Neural progenitor cell (in vitro differentiated cells): ENCODE data around the gene HNRNPD. TPM values are rescaled to one million over a fixed set of nuclear protein-coding genes. Genes with fewer than 3 reads are reported as not detected.

Experiments
- DNase-seq: peaks from one replicate; pipeline ENCODE4 v3.0.0-alpha.2; 2016; ENCODE audit warnings: low spot score
- H2AFZ ChIP-seq: fragments of 200-600 bp; sonication (generic); replicated peaks from 2 replicates; pipeline ENCODE4 v1.6.1; 2016; ENCODE audit warnings: antibody characterized with exemption
- H3F3A ChIP-seq: fragments of 200-600 bp; sonication (generic); 2 replicates; pipeline ENCODE4 v1.6.1; 2016; ENCODE audit warnings: antibody characterized with exemption, low read depth
- H3K27ac ChIP-seq: fragments of 200-600 bp; sonication (generic); 2 replicates; pipeline ENCODE4 v1.5.1; 2016; ENCODE audit warnings: mild to moderate bottlenecking
- H3K27me3 ChIP-seq: fragments of 200-600 bp; sonication (generic); 2 replicates; pipeline ENCODE4 v1.6.1; 2016; ENCODE audit warnings: mild to moderate bottlenecking, moderate library complexity
- H3K36me3 ChIP-seq: fragments of 200-600 bp; sonication (generic); 2 replicates; pipeline ENCODE4 v1.5.1; 2016
- H3K4me1 ChIP-seq: fragments of 200-600 bp; sonication (generic); 2 replicates; pipeline ENCODE4 v1.6.1; 2016; ENCODE audit warnings: mixed run types
- H3K4me2 ChIP-seq: fragments of 200-600 bp; sonication (generic); 2 replicates; pipeline ENCODE4 v1.6.1; 2016
- H3K4me3 ChIP-seq: fragments of 200-600 bp; sonication (generic); 2 replicates; pipeline ENCODE4 v1.5.1; 2016
- H3K79me2 ChIP-seq: fragments of 200-600 bp; sonication (generic); 2 replicates; pipeline ENCODE4 v1.6.1; 2016; ENCODE audit warnings: low read depth
- H3K9ac ChIP-seq: fragments of 200-600 bp; sonication (generic); 2 replicates; pipeline ENCODE4 v1.6.1; 2016
- H3K9me3 ChIP-seq: fragments of 200-600 bp; sonication (generic); 2 replicates; pipeline ENCODE4 v1.5.1; 2016; ENCODE audit warnings: low read depth
- H4K20me1 ChIP-seq: fragments of 200-600 bp; sonication (generic); 2 replicates; pipeline ENCODE4 v1.6.1; 2016; ENCODE audit warnings: low read depth
- H3K27ac Mint-ChIP-seq: 3 replicates; pipeline ENCODE4 v1.8.0; 2021; ENCODE audit warnings: mixed read lengths
- H3K27me3 Mint-ChIP-seq: 2 replicates; pipeline ENCODE4 v1.8.0; 2022; ENCODE audit warnings: low read depth, mild to moderate bottlenecking, inconsistent platforms, moderate library complexity, mixed read lengths; ENCODE audit not compliant: insufficient read depth
- H3K36me3 Mint-ChIP-seq: 3 replicates; pipeline ENCODE4 v1.8.0; 2021; ENCODE audit warnings: mixed read lengths
- H3K4me1 Mint-ChIP-seq: 3 replicates; pipeline ENCODE4 v1.8.0; 2021; ENCODE audit warnings: mixed read lengths
- H3K4me3 Mint-ChIP-seq: 3 replicates; pipeline ENCODE4 v1.8.0; 2021; ENCODE audit warnings: mild to moderate bottlenecking, moderate library complexity, mixed read lengths
- H3K9me3 Mint-ChIP-seq: 3 replicates; pipeline ENCODE4 v1.8.0; 2020; ENCODE audit warnings: mixed read lengths
- CTCF ChIP-seq: fragments of 200-600 bp; sonication (generic); IDR thresholded peaks from 2 replicates; pipeline ENCODE4 v1.5.1; 2017; ENCODE audit warnings: antibody characterized with exemption, mild to moderate bottlenecking
- EZH2 ChIP-seq: fragments of 200-600 bp; sonication (generic); IDR thresholded peaks from 2 replicates; pipeline ENCODE4 v1.6.1; 2017; ENCODE audit warnings: antibody characterized with exemption, mild to moderate bottlenecking, moderate library complexity
- EZH2phosphoT487 ChIP-seq: fragments of 200-600 bp; sonication (generic); IDR thresholded peaks from 2 replicates; pipeline ENCODE4 v1.6.1; 2017; ENCODE audit warnings: antibody characterized with exemption
- total RNA-seq: library from RNA; depleted of rRNA; stranded (reverse); fragments of >200 nt; gene quantifications from 2 replicates; pipeline ENCODE4 v1.2.3, GENCODE V29; 2015; ENCODE audit warnings: low replicate concordance

The HNRNPD gene
- total RNA-seq, 1 donor from 2014 or later: 250 TPM

GRCh38 chr4:82360298-82361177 lies 13.3 kb downstream of the HNRNPD start:
- H3K36me3 ChIP-seq: peaks cover 36% of the 10 kb centered on the region
- no peak overlapping the region for H3K27ac ChIP-seq
- peak; percentile 75 for TF ChIP-seq CTCF
- no peak for TF ChIP-seq EZH2
- Mint-ChIP-seq H3K9me3 (no peaks in the 10 kb centered on the region), H3K27me3 (no peaks in the 10 kb centered on the region), H3K36me3 (peaks cover 21% of the 10 kb centered on the region), H3K4me1 (peaks cover 20% of the 10 kb centered on the region), H3K27ac (no peak overlapping the region), H3K4me3 (no peak overlapping the region)
- peak; percentile 67 for DNase-seq
- H4K20me1 ChIP-seq: peaks cover 100% of the 10 kb centered on the region
- peaks cover 79% of the 10 kb centered on the region for H3F3A ChIP-seq
- H2AFZ ChIP-seq: no peak overlapping the region
- H3K4me1 ChIP-seq: peaks cover 23% of the 10 kb centered on the region
- H3K9ac ChIP-seq: no peak overlapping the region
- peaks cover 100% of the 10 kb centered on the region for H3K79me2 ChIP-seq
- H3K4me2 ChIP-seq: peak overlapping the region; percentile 11
- peak overlapping the region; percentile 3 for H3K4me3 ChIP-seq
- H3K9me3 ChIP-seq: no peaks in the 10 kb centered on the region
- no peaks in the 10 kb centered on the region for H3K27me3 ChIP-seq

GRCh38 chr4:82358847-82359246 lies 14.9 kb downstream of the HNRNPD start:
- no peak for DNase-seq
- Histone ChIP-seq H3K4me1 (peaks cover 15% of the 10 kb centered on the region), H3K27me3 (no peaks in the 10 kb centered on the region), H3K4me2 (no peak overlapping the region), H4K20me1 (peaks cover 100% of the 10 kb centered on the region), H3K79me2 (peaks cover 100% of the 10 kb centered on the region), H3K36me3 (peaks cover 49% of the 10 kb centered on the region), H3F3A (peaks cover 79% of the 10 kb centered on the region), H3K27ac (no peak overlapping the region), H3K9me3 (no peaks in the 10 kb centered on the region), H3K9ac (no peak overlapping the region), H3K4me3 (no peak overlapping the region), H2AFZ (no peak overlapping the region)
- H3K9me3 Mint-ChIP-seq: no peaks in the 10 kb centered on the region
- H3K27me3 Mint-ChIP-seq: no peaks in the 10 kb centered on the region
- no peak overlapping the region for H3K27ac Mint-ChIP-seq
- H3K36me3 Mint-ChIP-seq: peaks cover 28% of the 10 kb centered on the region
- TF ChIP-seq CTCF (no peak), EZH2 (no peak), EZH2phosphoT487 (no peak)
- H3K4me1 Mint-ChIP-seq: peaks cover 13% of the 10 kb centered on the region
- no peak overlapping the region for H3K4me3 Mint-ChIP-seq

GRCh38 chr4:82357640-82358039 lies 16.2 kb downstream of the HNRNPD start:
- Histone ChIP-seq H3K9ac (no peak overlapping the region), H3K27me3 (no peaks in the 10 kb centered on the region), H3F3A (peaks cover 78% of the 10 kb centered on the region), H3K4me2 (no peak overlapping the region), H3K4me3 (no peak overlapping the region), H4K20me1 (peaks cover 98% of the 10 kb centered on the region), H3K79me2 (peaks cover 100% of the 10 kb centered on the region), H3K36me3 (peaks cover 60% of the 10 kb centered on the region), H3K9me3 (no peaks in the 10 kb centered on the region), H3K4me1 (peaks cover 15% of the 10 kb centered on the region), H3K27ac (no peak overlapping the region), H2AFZ (no peak overlapping the region)
- H3K4me3 Mint-ChIP-seq: no peak overlapping the region
- no peaks in the 10 kb centered on the region for H3K9me3 Mint-ChIP-seq
- no peaks in the 10 kb centered on the region for H3K27me3 Mint-ChIP-seq
- no peak overlapping the region for H3K27ac Mint-ChIP-seq
- no peak for DNase-seq
- TF ChIP-seq EZH2phosphoT487 (no peak), CTCF (no peak), EZH2 (no peak)
- peaks cover 8% of the 10 kb centered on the region for H3K4me1 Mint-ChIP-seq
- peaks cover 38% of the 10 kb centered on the region for H3K36me3 Mint-ChIP-seq
